DOHH2 (cell line): ENCODE results near the gene TBXA2R.

Experiments
- CTCF ChIP-seq: fragments of 200-600 bp; sonication (generic); IDR thresholded peaks from one replicate; pipeline ENCODE4 v1.5.1; 2014; ENCODE audit warnings: antibody characterized with exemption, mild to moderate bottlenecking, low read depth, low read length; ENCODE audit not compliant: poor library complexity, severe bottlenecking
- EZH2phosphoT487 ChIP-seq: fragments of 200-600 bp; sonication (generic); IDR thresholded peaks from 2 replicates; pipeline ENCODE4 v1.6.1; 2017; ENCODE audit warnings: borderline replicate concordance, mild to moderate bottlenecking, antibody characterized with exemption, low read length, moderate library complexity, mixed read lengths

GRCh38 chr19:3645726-3646125, 39.1 kb upstream of the TBXA2R start:
- TF ChIP-seq CTCF (no peak), EZH2phosphoT487 (no peak)
